ENCODE results near the gene HPCAL1. TPM values are rescaled to one million over a fixed set of nuclear protein-coding genes. Genes with fewer than 3 reads are reported as not detected.

The HPCAL1 gene
- total and polyA plus RNA-seq, 2 experiments from 2014 or later, result 58.9 to 65.4 TPM

GRCh38 chr2:10308866-10309265 is 6.2 kb downstream of the HPCAL1 start:
- no peak for DNase-seq
- 58 to 84% methylated on average over 2 of the region's 2 CpGs for WGBS, 2 experiments (ENCODE audit: low coverage in 1 of 2, low lambda C conversion rate in 2 of 2, missing lambda C conversion rate in 2 of 2)
- Histone ChIP-seq H3K36me3 (ENCODE audit: low read depth) (no peaks in the 10 kb centered on the region), H3K4me3 (no peak overlapping the region), H3K27ac (no peak overlapping the region), H3K9me2 (ENCODE audit: insufficient read depth) (0 out of 2 replicates have a peak, but pooled peaks cover 3% of the 10 kb centered on the region), H3K79me2 (ENCODE audit: insufficient read depth) (peaks cover 99% of the 10 kb centered on the region), H2AFZ (no peak overlapping the region), H3K4me2 (ENCODE audit: unreplicated experiment) (no peak overlapping the region), H4K20me1 (ENCODE audit: insufficient read depth) (no peaks in the 10 kb centered on the region; the same call in 1 of the 2 replicates), H3K4me1 (ENCODE audit: insufficient read depth) (peaks cover 17% of the 10 kb centered on the region), H3K9me3 (ENCODE audit: low read depth) (no peaks in the 10 kb centered on the region), H3K9ac (no peak overlapping the region), H3K27me3 (replicated peaks; ENCODE audit: insufficient read depth) (no peaks in the 10 kb centered on the region), H3F3A (ENCODE audit: insufficient read depth) (0 out of 2 replicates have a peak, but pooled peaks cover 8% of the 10 kb centered on the region)
- in situ Hi-C loops (cut with MboI), result no loop called here
- TF ChIP-seq EZH2 (IDR thresholded peaks at IDR 0.05; ENCODE audit: insufficient read depth, poor library complexity, severe bottlenecking) (no peak), EZH2phosphoT487 (IDR thresholded peaks at IDR 0.05; ENCODE audit: insufficient read depth, low read depth) (no peak)

DNA sequence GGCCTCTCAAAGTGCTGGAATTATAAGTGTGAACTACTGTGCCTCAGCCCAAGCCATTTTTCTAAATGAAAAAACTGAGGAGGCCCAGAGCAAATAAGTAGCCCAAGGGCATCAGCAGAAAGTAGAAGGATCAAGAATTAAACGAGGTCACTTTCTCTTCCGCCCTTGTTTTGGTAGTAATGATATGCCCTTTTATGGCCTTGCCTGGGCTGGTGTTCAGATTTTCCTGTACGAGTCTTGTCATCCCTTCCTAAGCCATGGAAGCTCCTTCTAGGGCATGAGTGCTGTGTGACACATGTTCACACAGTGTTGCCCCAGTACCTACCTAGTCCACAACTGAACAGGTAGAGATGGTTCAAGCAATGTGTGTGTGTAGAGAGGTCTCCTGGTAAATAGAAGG is 6.6 kb downstream of the HPCAL1 start:
- H3K4me3 ChIP-seq, result no peak overlapping the region
- H3K9me3 ChIP-seq (ENCODE audit: low read depth), result no peaks in the 10 kb centered on the region
- no peak for DNase-seq
- H3K9ac ChIP-seq, result no peak overlapping the region
- H3K4me2 ChIP-seq (ENCODE audit: unreplicated experiment), result no peak overlapping the region
- whole genome bisulfite sequencing, 2 experiments (ENCODE audit: low coverage in 1 of 2, low lambda C conversion rate in 2 of 2, missing lambda C conversion rate in 2 of 2), result 60 to 65% methylated on average over 3 of the region's 3 CpGs
- H3F3A ChIP-seq (ENCODE audit: insufficient read depth), result 0 out of 2 replicates have a peak, but pooled peaks cover 8% of the 10 kb centered on the region
- H3K4me1 ChIP-seq (ENCODE audit: insufficient read depth), result peaks cover 16% of the 10 kb centered on the region
- in situ Hi-C loops (cut with MboI), result no loop called here
- no peaks in the 10 kb centered on the region for H3K36me3 ChIP-seq (ENCODE audit: low read depth)
- TF ChIP-seq EZH2phosphoT487 (IDR thresholded peaks at IDR 0.05; ENCODE audit: insufficient read depth, low read depth) (no peak), EZH2 (IDR thresholded peaks at IDR 0.05; ENCODE audit: insufficient read depth, poor library complexity, severe bottlenecking) (no peak)
- H3K27ac ChIP-seq, result no peak overlapping the region
- no peaks in the 10 kb centered on the region for H3K27me3 ChIP-seq (replicated peaks; ENCODE audit: insufficient read depth)
- H3K79me2 ChIP-seq (ENCODE audit: insufficient read depth), result peaks cover 99% of the 10 kb centered on the region
- no peak overlapping the region for H2AFZ ChIP-seq
- no peaks in the 10 kb centered on the region; the same call in 1 of the 2 replicates for H4K20me1 ChIP-seq (ENCODE audit: insufficient read depth)
- H3K9me2 ChIP-seq (ENCODE audit: insufficient read depth), result 0 out of 2 replicates have a peak, but pooled peaks cover 3% of the 10 kb centered on the region

DNA sequence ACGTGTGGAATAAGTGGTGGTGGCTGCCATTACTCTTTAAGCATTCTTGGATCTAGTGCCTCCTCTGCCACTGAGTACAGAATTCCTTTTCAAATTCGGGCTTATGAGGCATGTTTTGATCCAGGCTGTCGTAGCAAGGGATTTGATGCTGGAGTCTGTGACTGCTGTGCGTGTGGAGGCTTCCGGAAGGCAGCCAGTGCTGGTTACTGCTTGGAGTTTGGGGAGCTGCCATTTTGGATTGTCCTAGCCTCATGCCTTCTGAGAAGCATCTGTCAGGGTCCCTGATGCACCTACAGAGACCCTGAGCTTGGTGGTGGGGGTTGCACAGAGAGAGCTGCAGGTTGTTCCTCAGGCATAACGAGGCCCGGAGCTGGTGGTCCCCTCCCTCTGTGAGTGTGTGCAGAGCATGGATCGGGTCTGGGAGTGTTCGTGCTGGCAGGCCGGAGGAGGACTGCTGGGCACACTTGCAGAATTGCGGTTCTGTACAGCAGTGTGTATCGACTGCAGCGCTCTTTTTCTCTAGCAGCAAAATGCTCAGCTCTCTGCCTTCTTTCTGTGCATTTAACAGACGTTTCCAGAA is 7.7 kb downstream of the HPCAL1 start:
- H3K9ac ChIP-seq, result no peak overlapping the region
- H2AFZ ChIP-seq, result no peak overlapping the region
- no peaks in the 10 kb centered on the region for H3K27me3 ChIP-seq (replicated peaks; ENCODE audit: insufficient read depth)
- H3K9me2 ChIP-seq (ENCODE audit: insufficient read depth), result 0 out of 2 replicates have a peak, but pooled peaks cover 3% of the 10 kb centered on the region
- no peak overlapping the region for H3K4me2 ChIP-seq (ENCODE audit: unreplicated experiment)
- H3K36me3 ChIP-seq (ENCODE audit: low read depth), result no peaks in the 10 kb centered on the region
- peaks cover 99% of the 10 kb centered on the region for H3K79me2 ChIP-seq (ENCODE audit: insufficient read depth)
- H3K27ac ChIP-seq, result no peak overlapping the region
- DNase-seq, result no peak
- peaks cover 5% of the 10 kb centered on the region; the same call in 1 of the 2 replicates for H3K4me1 ChIP-seq (ENCODE audit: insufficient read depth)
- no peak for TF ChIP-seq EZH2phosphoT487 (IDR thresholded peaks at IDR 0.05; ENCODE audit: insufficient read depth, low read depth)
- no peak for TF ChIP-seq EZH2 (IDR thresholded peaks at IDR 0.05; ENCODE audit: insufficient read depth, poor library complexity, severe bottlenecking)
- H3F3A ChIP-seq (ENCODE audit: insufficient read depth), result 0 out of 2 replicates have a peak, but pooled peaks cover 1% of the 10 kb centered on the region
- no peaks in the 10 kb centered on the region for H3K9me3 ChIP-seq (ENCODE audit: low read depth)
- H4K20me1 ChIP-seq (ENCODE audit: insufficient read depth), result no peaks in the 10 kb centered on the region; the same call in 1 of the 2 replicates
- H3K4me3 ChIP-seq, result no peak overlapping the region
- 89 to 94% methylated on average over 14 of the region's 14 CpGs for WGBS, 2 experiments (ENCODE audit: low coverage in 1 of 2, low lambda C conversion rate in 2 of 2, missing lambda C conversion rate in 2 of 2)
- in situ Hi-C loops (cut with MboI), result no loop called here

- no peak overlapping the region for H3K4me2 ChIP-seq (ENCODE audit: unreplicated experiment)
- H3K4me1 ChIP-seq (ENCODE audit: insufficient read depth), result peaks cover 12% of the 10 kb centered on the region
- H2AFZ ChIP-seq, result no peak overlapping the region
- peaks cover 94% of the 10 kb centered on the region for H3K79me2 ChIP-seq (ENCODE audit: insufficient read depth)
- H3K9me2 ChIP-seq (ENCODE audit: insufficient read depth), result 0 out of 2 replicates have a peak, but pooled peaks cover 3% of the 10 kb centered on the region
- 60 to 62% methylated on average over 4 of the region's 4 CpGs for WGBS, 2 experiments (ENCODE audit: low coverage in 1 of 2, low lambda C conversion rate in 2 of 2, missing lambda C conversion rate in 2 of 2)
- in situ Hi-C loops (cut with MboI), result no loop called here
- H3K27ac ChIP-seq, result no peak overlapping the region
- TF ChIP-seq EZH2phosphoT487 (IDR thresholded peaks at IDR 0.05; ENCODE audit: insufficient read depth, low read depth) (no peak), EZH2 (IDR thresholded peaks at IDR 0.05; ENCODE audit: insufficient read depth, poor library complexity, severe bottlenecking) (no peak)
- H3F3A ChIP-seq (ENCODE audit: insufficient read depth), result peaks cover 9% of the 10 kb centered on the region
- no peak overlapping the region for H3K9ac ChIP-seq
- DNase-seq, result no peak
- H3K9me3 ChIP-seq (ENCODE audit: low read depth), result no peaks in the 10 kb centered on the region
- H3K27me3 ChIP-seq (replicated peaks; ENCODE audit: insufficient read depth), result no peaks in the 10 kb centered on the region
- no peaks in the 10 kb centered on the region for H3K36me3 ChIP-seq (ENCODE audit: low read depth)
- H3K4me3 ChIP-seq, result no peak overlapping the region
- no peaks in the 10 kb centered on the region; the same call in 1 of the 2 replicates for H4K20me1 ChIP-seq (ENCODE audit: insufficient read depth)
Observed at GRCh38 chr2:10311736-10312135, 9.0 kb downstream of the HPCAL1 start.
